Lower lobe of right lung (tissue), 2 donors: ENCODE measurements around the gene CCDC70. TPM values are rescaled to one million over a fixed set of nuclear protein-coding genes. Genes with fewer than 3 reads are reported as not detected.

Source experiments
- ATAC-seq, 2 donors: fragments of 200-7000 bp; cut with Tn5 transposase; one replicate each; pipeline ENCODE4 v1.9.1; 2020 to 2022; ENCODE audit warnings: mild to moderate bottlenecking in 2 of 2, moderate library complexity in 2 of 2
- DNase-seq: peaks from one replicate; pipeline ENCODE4 v3.0.0-alpha.2; 2020
- H3K27ac ChIP-seq: fragments of 200-600 bp; one replicate; pipeline ENCODE4 v1.8.0; 2022
- H3K27me3 ChIP-seq: fragments of 200-600 bp; one replicate; pipeline ENCODE4 v1.8.0; 2022; ENCODE audit warnings: low read depth
- H3K36me3 ChIP-seq: fragments of 200-600 bp; one replicate; pipeline ENCODE4 v1.8.0; 2022; ENCODE audit warnings: mild to moderate bottlenecking
- H3K4me1 ChIP-seq: fragments of 200-600 bp; one replicate; pipeline ENCODE4 v1.8.0; 2022
- H3K4me3 ChIP-seq: fragments of 200-600 bp; one replicate; pipeline ENCODE4 v1.8.0; 2022; ENCODE audit warnings: mild to moderate bottlenecking
- H3K9me3 ChIP-seq: fragments of 200-600 bp; one replicate; pipeline ENCODE4 v1.8.0; 2022
- CTCF ChIP-seq: fragments of 200-600 bp; IDR thresholded peaks from one replicate; pipeline ENCODE4 v1.8.0; 2022; ENCODE audit warnings: antibody characterized with exemption, mild to moderate bottlenecking
- intact Hi-C: fragments of 100-400 bp; cut with DNase I; formaldehyde crosslinking; loops from one replicate; pipeline ENCODE4 v1.11.0; 2022
- total RNA-seq: library from RNA; stranded (reverse); fragmentation: NEBNext Ultra II Directional; extraction: Animal tissue kit (Norgen Biotek cat#: 25700); gene quantifications from one replicate; pipeline ENCODE4 v1.2.1, GENCODE V29; 2021
- donor health status: DM: no; HTN: yes; CAD: no; lungs with severe emphysema.

CCDC70 gene
- total RNA-seq, 1 donor from 2014 or later, result not detected

- no peak overlapping the region for H3K4me3 ChIP-seq
- ATAC-seq (no peak), DNase-seq (no peak)
- intact Hi-C loops, result no loop called here
- no peaks in the 10 kb centered on the region for H3K4me1 ChIP-seq
- H3K27me3 ChIP-seq, result no peaks in the 10 kb centered on the region
- H3K36me3 ChIP-seq, result no peaks in the 10 kb centered on the region
- no peak overlapping the region for H3K27ac ChIP-seq
- no peak for TF ChIP-seq CTCF
- no peaks in the 10 kb centered on the region for H3K9me3 ChIP-seq
Measured at GRCh38 chr13:51910508-51910907, 48.7 kb downstream of the CCDC70 start.

- no peak overlapping the region for H3K27ac ChIP-seq
- no peak for TF ChIP-seq CTCF
- no peaks in the 10 kb centered on the region for H3K27me3 ChIP-seq
- peak; percentile 54 for ATAC-seq
- no peak for DNase-seq
- intact Hi-C loops, result no loop called here
- H3K36me3 ChIP-seq, result no peaks in the 10 kb centered on the region
- H3K4me1 ChIP-seq, result no peaks in the 10 kb centered on the region
- H3K4me3 ChIP-seq, result no peak overlapping the region
- no peaks in the 10 kb centered on the region for H3K9me3 ChIP-seq
Measured at GRCh38 chr13:51912091-51912490, 50.3 kb downstream of the CCDC70 start.

- Histone ChIP-seq H3K36me3 (no peaks in the 10 kb centered on the region), H3K4me3 (no peak overlapping the region), H3K27me3 (no peaks in the 10 kb centered on the region), H3K27ac (no peak overlapping the region), H3K4me1 (no peaks in the 10 kb centered on the region), H3K9me3 (no peaks in the 10 kb centered on the region)
- DNase-seq (no peak), ATAC-seq (no peak)
- intact Hi-C loops, result no loop called here
- TF ChIP-seq CTCF, result no peak
Measured at GRCh38 chr13:51912511-51913225, 50.9 kb downstream of the CCDC70 start.

- Histone ChIP-seq H3K27me3 (no peaks in the 10 kb centered on the region), H3K4me3 (no peak overlapping the region), H3K27ac (no peak overlapping the region), H3K36me3 (no peaks in the 10 kb centered on the region), H3K4me1 (no peaks in the 10 kb centered on the region), H3K9me3 (no peaks in the 10 kb centered on the region)
- no peak for TF ChIP-seq CTCF
- no peak for ATAC-seq
- intact Hi-C loops, result no loop called here
- DNase-seq, result no peak
Measured at GRCh38 chr13:51913421-51914136, 51.8 kb downstream of the CCDC70 start.

GRCh38 chr13:51914137-51914493 is 52.3 kb downstream of the CCDC70 start:
- Histone ChIP-seq H3K27me3 (no peaks in the 10 kb centered on the region), H3K4me1 (no peaks in the 10 kb centered on the region), H3K27ac (no peak overlapping the region), H3K36me3 (no peaks in the 10 kb centered on the region), H3K9me3 (no peaks in the 10 kb centered on the region), H3K4me3 (no peak overlapping the region)
- no peak for TF ChIP-seq CTCF
- DNase-seq (no peak), ATAC-seq (no peak)
- intact Hi-C loops, result no loop called here

Other genes with a start within 250 kb of the CCDC70 start
- gene DHRS12, start 57.8 kb upstream of the CCDC70 start, total RNA-seq, result 13.4 TPM
- 0.09 TPM for gene TMEM272, start 16.8 kb upstream of the CCDC70 start, total RNA-seq
- 6.3 TPM for gene ATP7B, start 149.5 kb downstream of the CCDC70 start, total RNA-seq
- gene ALG11, start 150.4 kb downstream of the CCDC70 start, total RNA-seq, result 34.5 TPM
- gene UTP14C, start 162.7 kb downstream of the CCDC70 start, total RNA-seq, result 18.4 TPM